HL-60 (cell line): ENCODE results near the gene FAM78B. TPM values are rescaled to one million over a fixed set of nuclear protein-coding genes. Genes with fewer than 3 reads are reported as not detected.

Source experiments
- DNase-seq, 2 experiments: peaks; one replicate each; pipeline ENCODE4 v3.0.0-alpha.2; 2010 to 2020; ENCODE audit warnings: low read depth in 1 of 2, low spot score in 1 of 2
- H3K27ac ChIP-seq: fragments of 250-450 bp; sonication (Bioruptor Pico); replicated peaks from 2 replicates; pipeline ENCODE4 v1.5.1; 2020; ENCODE audit warnings: mild to moderate bottlenecking, moderate library complexity
- H3K27me3 ChIP-seq: fragments of 250-450 bp; sonication (Bioruptor Pico); 2 replicates; pipeline ENCODE4 v1.5.1; 2021; ENCODE audit warnings: mild to moderate bottlenecking, moderate library complexity; ENCODE audit not compliant: insufficient read depth, poor library complexity, severe bottlenecking
- H3K4me3 ChIP-seq: replicated peaks from 2 replicates; pipeline ENCODE4 v1.5.1; 2011; ENCODE audit warnings: mild to moderate bottlenecking, control low read depth, low read length; ENCODE audit not compliant: insufficient read depth
- CTCF ChIP-seq: IDR thresholded peaks from one replicate; pipeline ENCODE4 v1.5.1; 2011; ENCODE audit warnings: low read length, control low read depth, inconsistent platforms; ENCODE audit not compliant: insufficient read depth
- GABPA ChIP-seq: IDR thresholded peaks from 2 replicates; pipeline ENCODE4 v1.6.1; 2012; ENCODE audit warnings: low read depth
- POLR2AphosphoS5 ChIP-seq: IDR thresholded peaks from 2 replicates; pipeline ENCODE4 v1.6.1; 2012; ENCODE audit warnings: low read depth
- REST ChIP-seq: IDR thresholded peaks from 2 replicates; pipeline ENCODE4 v1.6.1; 2012; ENCODE audit warnings: low read depth; ENCODE audit not compliant: insufficient replicate concordance
- SPI1 ChIP-seq: IDR thresholded peaks from 2 replicates; pipeline ENCODE4 v1.6.1; 2012; ENCODE audit warnings: low read depth, mild to moderate bottlenecking, borderline replicate concordance
- microRNA-seq: library from miRNA; unstranded; fragments of <30 nt; microRNA quantifications from one replicate; pipeline ENCODE4, GENCODE V29; 2018

Gene FAM78B

GRCh38 chr1:166020210-166020609 is 146.6 kb downstream of the FAM78B start:
- peaks cover 7% of the 10 kb centered on the region for H3K27me3 ChIP-seq
- H3K4me3 ChIP-seq = no peak overlapping the region
- no peak for TF ChIP-seq POLR2AphosphoS5
- no peak for TF ChIP-seq REST
- no peak for TF ChIP-seq CTCF
- no peak for TF ChIP-seq SPI1
- TF ChIP-seq GABPA = no peak
- DNase-seq = no peak
- no peak overlapping the region for H3K27ac ChIP-seq

Small RNA genes within 50 kb of the gene (microRNA-seq; reads per million reads assigned to microRNA genes)
- not detected for gene MIR921
